Left colon (tissue), 2 donors: ENCODE measurements around the gene CALM1. TPM values are rescaled to one million over a fixed set of nuclear protein-coding genes. Genes with fewer than 3 reads are reported as not detected.

Experiments
- ATAC-seq: fragments of 200-7000 bp; cut with Tn5 transposase; one replicate; pipeline ENCODE4 v1.9.1; 2020; ENCODE audit warnings: mild to moderate bottlenecking, moderate library complexity
- DNase-seq, 2 donors: peaks; one replicate each; pipeline ENCODE4 v3.0.0-alpha.2; 2020
- intact Hi-C, 2 donors: fragments of 100-400 bp; cut with DNase I in 1 of 2; cut with micrococcal nuclease in 1 of 2; formaldehyde crosslinking; loops; one replicate each; pipeline versions ENCODE4 v1.11.2 to v1.14.0; 2022; cut with DNase I, micrococcal nuclease
- total RNA-seq, 2 donors: library from RNA; stranded (reverse); fragmentation: NEBNext Ultra II Directional; extraction: Animal tissue kit (Norgen Biotek cat#: 25700); gene quantifications; one replicate each; pipeline ENCODE4 v1.2.1, GENCODE V29; 2021
- donor health status: DM: no; HTN: no; CAD: no.
- donor health status: DM: yes; HTN: yes; CAD: no.

CALM1 gene
- total RNA-seq, 2 donors from 2014 or later, result 756 to 776 TPM

DNA sequence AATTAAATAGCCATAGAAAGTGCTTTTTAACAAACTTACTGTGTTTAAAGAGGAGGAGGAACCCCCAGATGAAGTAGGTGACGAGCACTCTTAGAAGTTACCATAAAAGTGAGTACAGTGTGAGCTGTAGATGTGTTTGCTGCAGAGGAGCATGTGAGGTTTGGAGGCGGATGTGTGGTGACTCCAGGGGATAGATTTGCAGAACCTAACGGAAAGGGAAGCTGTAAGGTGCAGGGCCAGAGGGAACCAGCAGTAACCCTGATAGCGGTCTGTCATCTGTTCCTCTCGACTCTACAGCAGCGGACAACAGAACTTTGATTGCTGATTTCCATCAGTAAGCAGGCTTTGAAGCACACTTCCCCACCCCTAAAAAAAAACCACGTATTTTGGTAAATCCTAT lies 5.2 kb downstream of the CALM1 start:
- ATAC-seq, result no peak

GRCh38 chr14:90403065-90403464 lies 6.2 kb downstream of the CALM1 start:
- intact Hi-C loops, result loop anchor here in 1 of 2 donors (10.0 kb wide), 2 partner anchors 112 to 292 kb away; no protein-coding TSS in a partner anchor
- DNase-seq, result no peak
- ATAC-seq, result no peak

More for the DNA sequence above, 5.2 kb downstream of the CALM1 start:
- intact Hi-C loops, result loop anchor here in 1 of 2 donors (10.0 kb wide), 2 partner anchors 113 to 293 kb away; no protein-coding TSS in a partner anchor
- DNase-seq, result no peak

DNA sequence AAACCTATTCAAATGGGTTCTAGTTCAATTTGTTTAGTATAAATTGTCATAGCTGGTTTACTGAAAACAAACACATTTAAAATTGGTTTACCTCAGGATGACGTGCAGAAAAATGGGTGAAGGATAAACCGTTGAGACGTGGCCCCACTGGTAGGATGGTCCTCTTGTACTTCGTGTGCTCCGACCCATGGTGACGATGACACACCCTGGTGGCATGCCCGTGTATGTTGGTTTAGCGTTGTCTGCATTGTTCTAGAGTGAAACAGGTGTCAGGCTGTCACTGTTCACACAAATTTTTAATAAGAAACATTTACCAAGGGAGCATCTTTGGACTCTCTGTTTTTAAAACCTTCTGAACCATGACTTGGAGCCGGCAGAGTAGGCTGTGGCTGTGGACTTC lies 8.3 kb downstream of the CALM1 start:
- DNase-seq, result no peak
- intact Hi-C loops, result loop anchor here in 1 of 2 donors (10.0 kb wide), 2 partner anchors 110 to 290 kb away; no protein-coding TSS in a partner anchor
- ATAC-seq, result no peak

DNA sequence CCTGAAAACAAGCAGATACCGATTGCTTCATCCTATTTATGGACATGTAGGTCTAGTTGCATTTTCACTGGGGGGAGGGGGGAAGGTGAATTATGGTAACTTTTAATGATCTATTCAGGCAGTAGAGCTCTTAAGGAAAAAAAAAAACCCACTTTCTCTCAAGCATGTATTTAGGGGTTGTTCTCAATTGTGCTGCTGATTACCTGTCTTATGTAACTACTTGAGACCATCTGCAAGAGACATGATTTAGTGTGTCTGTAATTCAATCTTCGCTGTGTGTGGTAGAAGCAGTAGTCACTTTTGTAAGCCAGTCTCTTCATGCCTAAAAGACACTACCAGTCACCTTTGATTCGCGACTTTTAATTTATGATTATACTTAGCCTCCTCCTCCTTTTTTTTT lies 8.9 kb downstream of the CALM1 start:
- intact Hi-C loops, result loop anchor here in 1 of 2 donors (10.0 kb wide), 2 partner anchors 109 to 289 kb away; no protein-coding TSS in a partner anchor
- DNase-seq (no peak), ATAC-seq (no peak)

DNA sequence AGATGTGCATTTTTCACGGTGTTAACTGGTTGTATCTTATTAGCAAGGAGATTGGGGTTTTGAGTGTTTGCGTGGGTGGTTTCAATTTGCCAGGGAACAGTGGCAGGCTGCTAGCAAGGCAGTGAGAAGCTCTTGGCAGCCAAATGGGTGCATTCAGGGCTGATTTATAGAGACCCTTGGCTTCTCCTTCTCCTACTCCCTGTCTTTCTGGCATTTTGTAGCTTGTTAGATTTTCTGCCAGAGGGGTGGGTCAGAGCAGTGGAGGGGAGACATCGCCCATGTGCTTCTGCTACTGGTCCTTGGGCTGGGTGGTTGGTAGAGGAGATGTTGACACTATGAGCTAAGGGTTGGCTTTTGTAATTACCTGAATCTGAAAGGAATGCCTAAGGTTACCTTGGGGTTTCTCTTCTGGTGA lies 9.6 kb downstream of the CALM1 start:
- intact Hi-C loops, result loop anchor here in 1 of 2 donors (10.0 kb wide), 2 partner anchors 108 to 288 kb away; no protein-coding TSS in a partner anchor
- DNase-seq, result no peak
- peak; percentile 12 for ATAC-seq

GRCh38 chr14:90407230-90407629 lies 10.4 kb downstream of the CALM1 start:
- no peak for ATAC-seq
- DNase-seq, result no peak
- intact Hi-C loops, result loop anchor here in 1 of 2 donors (10.0 kb wide), 2 partner anchors 108 to 288 kb away; no protein-coding TSS in a partner anchor

DNA sequence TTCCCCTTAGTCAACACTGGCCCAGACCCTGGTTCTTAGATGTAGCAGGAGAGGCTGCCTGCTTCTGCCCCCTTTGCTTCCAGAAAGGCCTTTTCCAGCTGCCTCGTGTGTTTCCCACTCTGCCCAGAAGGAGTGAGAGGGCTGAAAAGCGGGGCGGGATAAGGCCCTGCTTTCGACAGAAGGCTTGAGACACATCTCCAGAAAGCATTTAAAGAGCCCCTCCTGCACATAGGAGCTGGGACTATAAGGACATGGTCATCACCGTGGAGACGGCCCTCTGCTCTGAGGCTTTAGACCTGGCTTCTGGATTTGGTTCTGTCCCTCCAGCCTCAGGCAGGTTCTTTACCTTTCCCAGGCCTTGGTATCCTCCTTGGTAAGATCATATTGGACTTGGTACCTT lies 11.9 kb downstream of the CALM1 start:
- intact Hi-C loops, result loop anchor here in 1 of 2 donors (10.0 kb wide), 2 partner anchors 106 to 286 kb away; no protein-coding TSS in a partner anchor
- ATAC-seq (peak; percentile 26), DNase-seq (no peak)

DNA sequence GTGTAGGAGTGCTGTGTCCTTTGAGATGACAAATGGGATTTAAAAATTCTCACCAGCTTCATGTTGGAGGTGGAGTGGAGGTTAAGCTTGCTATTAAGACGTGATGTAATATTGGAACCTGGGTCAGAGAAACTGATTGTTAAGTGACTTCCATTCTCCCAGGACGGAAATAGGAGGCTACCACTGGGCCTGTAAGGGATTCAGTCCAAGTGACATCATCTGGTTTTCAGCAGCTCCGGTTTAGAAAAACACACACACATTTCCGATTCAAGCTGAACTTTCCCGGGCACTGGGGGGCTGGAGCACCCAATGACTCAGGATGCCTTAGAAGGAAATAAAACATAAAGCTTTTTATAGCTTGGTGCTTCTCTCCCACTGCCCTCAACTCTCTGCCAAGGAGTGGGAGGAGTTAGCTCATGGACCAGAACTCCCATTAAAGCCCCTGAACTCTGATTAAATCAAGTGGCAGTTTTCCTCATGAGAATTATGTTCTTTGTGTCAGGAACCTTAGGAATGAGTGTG lies 12.4 kb downstream of the CALM1 start:
- DNase-seq (peak in 1 of 2 donors; percentile 71), ATAC-seq (peak; percentile 45)
- intact Hi-C loops, result loop anchor here in 1 of 2 donors (10.0 kb wide), 2 partner anchors 106 to 286 kb away; no protein-coding TSS in a partner anchor

DNA sequence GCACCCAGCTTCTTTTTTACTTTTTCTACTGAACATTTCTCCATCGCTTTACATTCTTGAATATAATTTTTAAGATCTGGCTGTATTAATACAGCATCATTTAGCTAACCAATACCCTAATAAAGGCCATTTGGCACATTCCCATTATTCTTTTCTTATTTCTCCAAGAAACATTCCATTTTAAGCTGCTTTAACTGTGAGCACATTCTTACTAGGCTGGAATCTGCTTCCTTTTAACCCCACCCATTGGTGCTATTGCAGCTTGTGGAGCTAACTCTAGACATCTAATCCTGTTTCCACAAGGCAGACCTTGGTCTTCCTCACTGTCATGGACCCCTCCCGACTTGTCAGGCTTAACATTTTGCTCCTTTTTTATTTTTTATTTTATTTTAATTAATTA lies 15.2 kb downstream of the CALM1 start:
- no peak for DNase-seq
- intact Hi-C loops, result no loop called here
- ATAC-seq, result no peak

GRCh38 chr14:90416720-90417119 lies 19.9 kb downstream of the CALM1 start:
- DNase-seq, result no peak

GRCh38 chr14:90418053-90418452 lies 21.2 kb downstream of the CALM1 start:
- intact Hi-C loops, result no loop called here
- ATAC-seq, result no peak
- no peak for DNase-seq

More at GRCh38 chr14:90416720-90417119, 19.9 kb downstream of the CALM1 start:
- intact Hi-C loops, result no loop called here
- no peak for ATAC-seq

DNA sequence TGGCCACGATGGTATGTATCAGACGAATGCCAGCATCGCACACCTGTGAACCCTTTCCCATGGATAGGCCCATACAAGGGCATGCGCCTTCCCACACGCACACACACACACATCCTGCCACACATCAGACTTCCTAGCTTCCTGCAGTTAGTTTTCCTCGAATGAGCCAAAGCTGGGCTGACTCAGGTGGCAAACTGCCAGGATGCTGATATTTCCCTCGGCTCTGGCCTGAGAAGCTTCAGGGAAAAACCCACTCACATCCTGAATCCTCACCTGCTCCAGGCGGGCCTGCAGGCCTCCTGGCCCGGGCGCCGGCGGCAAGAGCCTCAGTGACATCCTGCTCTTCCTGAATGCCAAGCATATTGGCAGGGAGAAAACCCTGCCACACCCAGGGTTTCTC lies 22.4 kb downstream of the CALM1 start:
- peak; percentile 50 to 74 for DNase-seq
- intact Hi-C loops, result no loop called here
- ATAC-seq, result peak; percentile 63

GRCh38 chr14:90421001-90421631 lies 24.3 kb downstream of the CALM1 start:
- DNase-seq, result no peak
- no peak for ATAC-seq
- intact Hi-C loops, result no loop called here

DNA sequence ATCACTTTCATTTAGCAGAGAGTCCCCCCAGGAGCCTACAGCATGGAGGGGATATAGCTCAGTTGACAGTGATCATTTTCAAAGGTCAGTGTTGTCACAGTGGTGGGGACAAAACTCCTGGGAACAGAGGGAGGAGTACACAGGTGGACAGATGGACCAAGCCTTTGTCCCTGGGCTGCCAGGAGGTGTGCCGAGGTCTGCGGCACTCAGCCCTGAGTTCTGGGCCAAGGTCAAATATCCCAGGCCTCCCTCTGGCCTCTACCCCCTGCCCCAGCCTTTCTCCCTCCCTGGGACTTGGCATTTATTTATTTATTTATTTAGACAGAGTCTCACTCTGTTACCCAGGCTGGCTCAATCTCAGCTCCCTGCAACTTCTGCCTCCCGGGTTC lies 24.8 kb downstream of the CALM1 start:
- no peak for ATAC-seq
- intact Hi-C loops, result no loop called here
- DNase-seq, result no peak

- intact Hi-C loops, result no loop called here
- no peak for ATAC-seq
- DNase-seq, result no peak
These were observed 26.3 kb downstream of the CALM1 start for GRCh38 chr14:90423166-90423565.

- intact Hi-C loops, result no loop called here
- ATAC-seq (no peak), DNase-seq (no peak)
These were observed 27.2 kb downstream of the CALM1 start for GRCh38 chr14:90424075-90424474.

- no peak for ATAC-seq
- no peak for DNase-seq
- intact Hi-C loops, result no loop called here
These were observed 28.0 kb downstream of the CALM1 start for GRCh38 chr14:90424686-90425372.

GRCh38 chr14:90425373-90425879 lies 28.6 kb downstream of the CALM1 start:
- DNase-seq (no peak), ATAC-seq (no peak)
- intact Hi-C loops, result no loop called here

- DNase-seq (no peak), ATAC-seq (no peak)
- intact Hi-C loops, result no loop called here
These were observed 29.3 kb downstream of the CALM1 start for GRCh38 chr14:90426031-90426540.
